ENCODE results near the gene PCDHB12.
"Not testable (repeated sequence)": the region's sequence is repeated elsewhere in the genome, so short reads cannot be mapped to it uniquely, and the experiment has no call there.

Gene PCDHB12

GRCh38 chr5:141208478-141208877, at the start of gene PCDHB12:
TSS of gene PCDHB12 (plus strand) at chr5:141208719. CDS start at chr5:141208908, 189 bp downstream.
- no peak for DNase-seq (ENCODE audit: low read depth)

GRCh38 chr5:141172381-141173204, 35.9 kb upstream of the PCDHB12 start, which contains the start of gene PCDHB7:
TSS of gene PCDHB7 (plus strand) at chr5:141172644. CDS start at chr5:141172836, 192 bp downstream.
- no peak for DNase-seq (ENCODE audit: low read depth)

GRCh38 chr5:141174291-141175104, 34.0 kb upstream of the PCDHB12 start:
- not testable (repeated sequence) for DNase-seq (ENCODE audit: low read depth)

DNA sequence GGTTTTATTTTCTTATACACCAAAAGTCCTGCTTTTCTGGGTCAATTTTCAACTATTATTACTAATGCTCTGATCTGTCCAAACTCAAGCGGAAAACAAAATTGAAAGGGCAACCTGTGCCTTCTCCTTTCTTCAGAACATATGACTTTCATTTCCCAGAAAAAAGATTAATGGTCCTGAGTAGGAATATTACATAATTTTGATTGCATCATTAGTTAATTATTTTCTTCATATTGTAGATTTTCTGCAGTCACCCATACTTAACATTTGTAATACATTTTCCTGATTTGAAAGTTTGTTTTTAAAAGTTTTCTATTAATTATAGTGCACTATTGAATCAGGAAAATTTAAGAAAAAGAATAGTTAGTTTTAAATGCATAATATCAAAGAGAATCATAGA, 32.6 kb upstream of the PCDHB12 start:
- DNase-seq (ENCODE audit: low read depth): no peak

GRCh38 chr5:141177577-141178191, 30.8 kb upstream of the PCDHB12 start, which contains the start of gene PCDHB8:
TSS of gene PCDHB8 (plus strand) at chr5:141177790. CDS start at chr5:141178035, 245 bp downstream.
- not testable (repeated sequence) for DNase-seq (ENCODE audit: low read depth)

DNA sequence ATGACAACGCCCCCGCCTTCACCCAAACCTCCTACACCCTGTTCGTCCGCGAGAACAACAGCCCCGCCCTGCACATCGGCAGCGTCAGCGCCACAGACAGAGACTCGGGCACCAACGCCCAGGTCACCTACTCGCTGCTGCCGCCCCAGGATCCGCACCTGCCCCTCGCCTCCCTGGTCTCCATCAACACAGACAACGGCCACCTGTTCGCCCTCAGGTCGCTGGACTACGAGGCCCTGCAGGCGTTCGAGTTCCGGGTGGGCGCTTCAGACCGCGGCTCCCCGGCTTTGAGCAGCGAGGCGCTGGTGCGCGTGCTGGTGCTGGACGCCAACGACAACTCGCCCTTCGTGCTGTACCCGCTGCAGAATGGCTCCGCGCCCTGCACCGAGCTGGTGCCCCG, 29.1 kb upstream of the PCDHB12 start:
- not testable (repeated sequence) for DNase-seq (ENCODE audit: low read depth)

DNA sequence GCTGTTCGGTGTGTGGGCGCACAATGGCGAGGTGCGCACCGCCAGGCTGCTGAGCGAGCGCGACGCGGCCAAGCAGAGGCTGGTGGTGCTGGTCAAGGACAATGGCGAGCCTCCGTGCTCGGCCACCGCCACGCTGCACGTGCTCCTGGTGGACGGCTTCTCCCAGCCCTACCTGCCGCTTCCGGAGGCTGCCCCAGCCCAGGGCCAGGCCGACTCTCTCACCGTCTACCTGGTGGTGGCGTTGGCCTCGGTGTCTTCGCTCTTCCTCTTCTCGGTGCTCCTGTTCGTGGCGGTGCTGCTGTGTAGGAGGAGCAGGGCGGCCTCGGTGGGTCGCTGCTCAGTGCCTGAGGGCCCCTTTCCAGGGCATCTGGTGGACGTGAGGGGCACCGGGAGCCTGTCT, 28.6 kb upstream of the PCDHB12 start:
- not testable (repeated sequence) for DNase-seq (ENCODE audit: low read depth)

- DNase-seq (ENCODE audit: low read depth): no peak
These were observed 28.2 kb upstream of the PCDHB12 start for GRCh38 chr5:141180313-141180712.

DNA sequence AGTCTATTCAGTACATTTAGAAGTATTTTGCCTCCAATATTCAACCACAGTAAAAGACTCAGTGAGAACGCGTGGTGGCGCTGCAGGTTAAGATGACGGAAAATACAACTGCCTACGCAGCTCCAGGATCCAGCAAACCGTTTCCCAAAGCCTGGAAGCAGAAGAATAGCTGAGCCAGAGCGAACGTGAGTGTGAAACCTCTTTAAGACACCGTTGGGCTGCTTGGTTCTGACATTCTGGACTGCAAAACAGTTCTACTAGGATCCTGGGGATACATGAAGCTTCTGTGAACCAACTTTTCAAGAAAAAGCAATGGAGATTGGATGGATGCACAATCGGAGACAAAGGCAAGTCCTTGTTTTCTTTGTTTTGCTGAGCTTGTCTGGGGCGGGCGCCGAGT, 26.3 kb upstream of the PCDHB12 start, which contains the start of gene PCDHB16:
PCDHB16 (plus strand) TSS at position 140 of the 400 bp plus-strand sequence; CDS start at position 313, 173 bp downstream.
- DNase-seq (ENCODE audit: low read depth): no peak

DNA sequence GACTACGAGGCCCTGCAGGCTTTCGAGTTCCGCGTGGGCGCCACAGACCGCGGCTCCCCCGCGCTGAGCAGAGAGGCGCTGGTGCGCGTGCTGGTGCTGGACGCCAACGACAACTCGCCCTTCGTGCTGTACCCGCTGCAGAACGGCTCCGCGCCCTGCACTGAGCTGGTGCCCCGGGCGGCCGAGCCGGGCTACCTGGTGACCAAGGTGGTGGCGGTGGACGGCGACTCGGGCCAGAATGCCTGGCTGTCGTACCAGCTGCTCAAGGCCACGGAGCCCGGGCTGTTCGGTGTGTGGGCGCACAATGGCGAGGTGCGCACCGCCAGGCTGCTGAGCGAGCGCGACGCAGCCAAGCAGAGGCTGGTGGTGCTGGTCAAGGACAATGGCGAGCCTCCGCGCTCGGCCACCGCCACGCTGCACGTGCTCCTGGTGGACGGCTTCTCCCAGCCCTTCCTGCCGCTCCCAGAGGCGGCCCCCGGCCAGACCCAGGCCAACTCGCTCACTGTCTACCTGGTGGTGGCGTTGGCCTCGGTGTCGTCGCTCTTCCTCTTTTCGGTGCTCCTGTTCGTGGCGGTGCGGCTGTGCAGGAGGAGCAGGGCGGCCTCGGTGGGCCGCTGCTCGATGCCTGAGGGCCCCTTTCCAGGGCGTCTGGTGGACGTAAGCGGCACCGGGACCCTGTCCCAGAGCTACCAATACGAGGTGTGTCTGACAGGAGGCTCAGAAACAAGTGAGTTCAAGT, 24.2 kb upstream of the PCDHB12 start:
- DNase-seq (ENCODE audit: low read depth): not testable (repeated sequence)

DNA sequence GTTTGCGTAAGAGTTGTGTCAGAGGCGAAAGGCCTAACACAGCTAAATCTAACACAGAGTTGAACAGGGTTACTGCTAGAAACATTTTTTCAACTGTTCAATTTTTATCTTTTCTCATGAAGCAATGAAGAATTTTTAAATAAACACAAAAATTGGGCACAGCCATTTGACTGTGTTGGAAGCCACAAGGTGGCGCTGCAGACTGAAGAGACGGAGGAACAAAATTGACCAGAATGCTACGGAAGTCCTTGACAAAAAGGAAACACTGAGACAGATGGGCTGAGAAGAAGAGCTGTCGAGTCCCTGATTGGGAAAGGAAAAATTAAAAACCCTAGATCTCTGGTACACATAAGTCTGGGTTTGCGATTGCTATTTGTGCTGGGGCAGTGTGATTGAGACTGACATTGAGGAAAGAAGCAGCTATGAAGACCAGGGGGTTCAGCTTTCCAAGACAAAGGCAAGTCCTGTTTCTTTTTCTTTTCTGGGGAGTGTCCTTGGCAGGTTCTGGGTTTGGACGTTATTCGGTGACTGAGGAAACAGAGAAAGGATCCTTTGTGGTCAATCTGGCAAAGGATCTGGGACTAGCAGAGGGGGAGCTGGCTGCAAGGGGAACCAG, 21.5 kb upstream of the PCDHB12 start, which contains the start of gene PCDHB9:
PCDHB9 (plus strand) TSS at position 265 of the 616 bp plus-strand sequence; CDS start at position 423, 158 bp downstream.
- DNase-seq (ENCODE audit: low read depth): no peak

- not testable (repeated sequence) for DNase-seq (ENCODE audit: low read depth)
These were observed 19.8 kb upstream of the PCDHB12 start for GRCh38 chr5:141188682-141189081.

DNA sequence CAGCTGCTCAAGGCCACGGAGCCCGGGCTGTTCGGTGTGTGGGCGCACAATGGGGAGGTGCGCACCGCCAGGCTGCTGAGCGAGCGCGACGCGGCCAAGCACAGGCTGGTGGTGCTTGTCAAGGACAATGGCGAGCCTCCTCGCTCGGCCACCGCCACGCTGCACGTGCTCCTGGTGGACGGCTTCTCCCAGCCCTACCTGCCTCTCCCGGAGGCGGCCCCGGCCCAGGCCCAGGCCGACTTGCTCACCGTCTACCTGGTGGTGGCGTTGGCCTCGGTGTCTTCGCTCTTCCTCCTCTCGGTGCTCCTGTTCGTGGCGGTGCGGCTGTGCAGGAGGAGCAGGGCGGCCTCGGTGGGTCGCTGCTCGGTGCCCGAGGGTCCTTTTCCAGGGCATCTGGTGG, 19.4 kb upstream of the PCDHB12 start:
- not testable (repeated sequence) for DNase-seq (ENCODE audit: low read depth)

GRCh38 chr5:141192110-141192725, 16.3 kb upstream of the PCDHB12 start, which contains the start of gene PCDHB10:
TSS of gene PCDHB10 (plus strand) at chr5:141192353. CDS start at chr5:141192553, 200 bp downstream.
- no peak for DNase-seq (ENCODE audit: low read depth)

- not testable (repeated sequence) for DNase-seq (ENCODE audit: low read depth)
These were observed 14.2 kb upstream of the PCDHB12 start for GRCh38 chr5:141194332-141194731.

GRCh38 chr5:141196363-141196762, 12.2 kb upstream of the PCDHB12 start:
- no peak for DNase-seq (ENCODE audit: low read depth)

DNA sequence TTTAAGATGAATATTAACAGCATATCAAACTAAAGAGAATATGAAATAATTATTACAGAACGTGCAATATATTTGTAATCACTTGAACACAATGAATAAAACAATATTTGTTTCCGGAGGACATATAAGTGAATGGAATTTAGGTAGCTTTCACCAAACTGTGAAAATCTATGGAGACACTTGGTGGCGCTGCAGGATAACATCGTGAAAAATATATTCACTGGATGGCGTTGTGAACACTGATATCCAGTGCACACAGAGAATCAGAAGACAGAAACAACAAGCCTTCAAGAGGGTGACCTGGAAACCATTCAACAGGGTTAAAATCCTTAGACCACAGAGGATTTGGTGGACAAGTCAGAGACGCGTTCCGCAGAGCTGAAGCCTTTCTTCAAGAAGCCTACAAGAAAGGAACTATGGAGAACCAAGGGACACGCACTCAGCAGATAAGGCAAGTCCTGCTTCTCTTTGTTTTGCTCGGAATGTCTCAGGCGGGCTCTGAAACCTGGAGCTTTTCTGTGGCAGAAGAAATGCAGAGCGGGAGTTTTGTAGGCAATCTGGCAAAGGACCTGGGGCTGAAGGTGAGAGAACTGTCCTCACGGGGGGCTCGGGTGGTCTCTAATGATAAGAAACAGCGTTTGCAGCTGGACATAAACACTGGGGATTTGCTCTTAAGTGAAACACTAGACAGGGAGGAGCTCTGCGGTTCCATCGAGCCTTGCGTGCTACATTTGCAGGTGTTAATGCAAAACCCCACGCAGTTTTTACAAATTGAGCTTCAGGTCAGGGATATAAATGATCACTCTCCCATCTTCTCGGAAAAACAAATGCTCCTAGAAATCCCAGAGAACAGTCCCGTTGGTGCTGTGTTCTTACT, 8.9 kb upstream of the PCDHB12 start, which contains the start of gene PCDHB11:
PCDHB11 (plus strand) TSS at position 269 of the 877 bp plus-strand sequence; CDS start at position 417, 148 bp downstream.
- no peak for DNase-seq (ENCODE audit: low read depth)

- not testable (repeated sequence) for DNase-seq (ENCODE audit: low read depth)
These were observed 7.4 kb upstream of the PCDHB12 start for GRCh38 chr5:141201126-141201525.

DNA sequence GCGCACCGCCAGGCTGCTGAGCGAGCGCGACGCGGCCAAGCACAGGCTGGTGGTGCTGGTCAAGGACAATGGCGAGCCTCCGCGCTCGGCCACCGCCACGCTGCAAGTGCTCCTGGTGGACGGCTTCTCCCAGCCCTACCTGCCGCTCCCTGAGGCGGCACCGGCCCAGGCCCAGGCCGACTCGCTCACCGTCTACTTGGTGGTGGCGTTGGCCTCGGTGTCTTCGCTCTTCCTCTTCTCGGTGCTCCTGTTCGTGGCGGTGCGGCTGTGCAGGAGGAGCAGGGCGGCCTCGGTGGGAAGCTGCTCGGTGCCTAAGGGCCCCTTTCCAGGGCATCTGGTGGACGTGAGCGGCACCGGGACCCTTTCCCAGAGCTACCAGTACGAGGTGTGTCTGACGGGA, 6.9 kb upstream of the PCDHB12 start:
- not testable (repeated sequence) for DNase-seq (ENCODE audit: low read depth)
